ENCODE results near the gene ICAM1. TPM values are rescaled to one million over a fixed set of nuclear protein-coding genes. Genes with fewer than 3 reads are reported as not detected.

Gene ICAM1
- total RNA-seq, 1 donor from 2014 or later = 19.0 TPM

- DNase-seq (ENCODE audit: low spot score) = peak; percentile 99
- H3K36me3 Mint-ChIP-seq (ENCODE audit: low read depth) = peaks cover 4% of the 10 kb centered on the region
- peak within 1 kb of the TSS; percentile 99 for H3K27ac Mint-ChIP-seq (ENCODE audit: unreplicated experiment)
- H3K4me1 Mint-ChIP-seq (ENCODE audit: low read depth) = peaks cover 28% of the 10 kb centered on the region
- H3K9me3 Mint-ChIP-seq (ENCODE audit: low read depth) = no peaks in the 10 kb centered on the region
- H3K4me3 Mint-ChIP-seq (ENCODE audit: unreplicated experiment) = peak within 1 kb of the TSS; percentile 94
- TF ChIP-seq CTCF (IDR thresholded peaks at IDR 0.05) = peak; percentile 11
- no peaks in the 10 kb centered on the region for H3K27me3 Mint-ChIP-seq (ENCODE audit: low read depth)
Measured at GRCh38 chr19:10332965-10333757, 62.2 kb downstream of the ICAM1 start, which contains the start of gene RAVER1. Gene RAVER1, minus strand, starts transcription at chr19:10333529. Its CDS starts 22 bp downstream, at chr19:10333507.

- peak overlapping the region; percentile 95 for H3K27ac Mint-ChIP-seq (ENCODE audit: unreplicated experiment)
- no peaks in the 10 kb centered on the region for H3K27me3 Mint-ChIP-seq (ENCODE audit: low read depth)
- peak overlapping the region; percentile 94 for H3K4me3 Mint-ChIP-seq (ENCODE audit: unreplicated experiment)
- TF ChIP-seq CTCF (IDR thresholded peaks at IDR 0.05) = no peak
- no peak for DNase-seq (ENCODE audit: low spot score)
- peaks cover 28% of the 10 kb centered on the region for H3K4me1 Mint-ChIP-seq (ENCODE audit: low read depth)
- peaks cover 4% of the 10 kb centered on the region for H3K36me3 Mint-ChIP-seq (ENCODE audit: low read depth)
- H3K9me3 Mint-ChIP-seq (ENCODE audit: low read depth) = no peaks in the 10 kb centered on the region
Measured at GRCh38 chr19:10333758-10334587, 63.1 kb downstream of the ICAM1 start.

- peak; percentile 19 for TF ChIP-seq CTCF (IDR thresholded peaks at IDR 0.05)
Measured at GRCh38 chr19:10334588-10335351, 63.9 kb downstream of the ICAM1 start.

GRCh38 chr19:10335352-10335985 lies 64.5 kb downstream of the ICAM1 start:
- DNase-seq (ENCODE audit: low spot score) = no peak
- no peak for TF ChIP-seq CTCF (IDR thresholded peaks at IDR 0.05)
- H3K27ac Mint-ChIP-seq (ENCODE audit: unreplicated experiment) = no peak overlapping the region
- H3K27me3 Mint-ChIP-seq (ENCODE audit: low read depth) = no peaks in the 10 kb centered on the region
- H3K36me3 Mint-ChIP-seq (ENCODE audit: low read depth) = no peaks in the 10 kb centered on the region
- H3K4me1 Mint-ChIP-seq (ENCODE audit: low read depth) = peaks cover 28% of the 10 kb centered on the region
- no peaks in the 10 kb centered on the region for H3K9me3 Mint-ChIP-seq (ENCODE audit: low read depth)
- H3K4me3 Mint-ChIP-seq (ENCODE audit: unreplicated experiment) = no peak overlapping the region

More at GRCh38 chr19:10334588-10335351, 63.9 kb downstream of the ICAM1 start:
- Mint-ChIP-seq H3K27ac (ENCODE audit: unreplicated experiment) (peak overlapping the region; percentile 95), H3K9me3 (ENCODE audit: low read depth) (no peaks in the 10 kb centered on the region), H3K27me3 (ENCODE audit: low read depth) (no peaks in the 10 kb centered on the region), H3K36me3 (ENCODE audit: low read depth) (peaks cover 3% of the 10 kb centered on the region), H3K4me1 (ENCODE audit: low read depth) (peaks cover 28% of the 10 kb centered on the region), H3K4me3 (ENCODE audit: unreplicated experiment) (peak overlapping the region; percentile 94)
- no peak for DNase-seq (ENCODE audit: low spot score)

Small RNA genes lying within 50 kb of the gene (microRNA-seq; reads per million reads assigned to microRNA genes)
- gene MIR4322 (ENCODE audit: borderline number of aligned reads) = not detected

Other genes with a start within 250 kb of the ICAM1 start
- gene SHFL, start 184.8 kb upstream of the ICAM1 start, total RNA-seq = 15.8 to 21.8 TPM (median 19.9 TPM) in 3 replicates
- gene ANGPTL6, start 168.4 kb upstream of the ICAM1 start, total RNA-seq = 0.45 to 0.46 TPM in 2 of 3 replicates, not detected in the other
- gene PPAN, start 164.8 kb upstream of the ICAM1 start, total RNA-seq = 28.2 to 33.1 TPM (median 31.0 TPM) in 3 replicates
- 9.5 to 13.5 TPM (median 10.4 TPM) in 3 replicates for gene P2RY11, start 159.4 kb upstream of the ICAM1 start, total RNA-seq
- gene EIF3G, start 151.2 kb upstream of the ICAM1 start, total RNA-seq = 145 to 149 TPM (median 146 TPM) in 3 replicates
- gene DNMT1, start 76.2 kb upstream of the ICAM1 start, total RNA-seq = 46.1 to 90.2 TPM (median 47.8 TPM) in 3 replicates
- 4.7 to 13.4 TPM (median 12.0 TPM) in 3 replicates for gene S1PR2, start 39.8 kb upstream of the ICAM1 start, total RNA-seq
- 39.4 to 46.1 TPM (median 39.6 TPM) in 3 replicates for gene MRPL4, start 18.9 kb upstream of the ICAM1 start, total RNA-seq
- 0.31 TPM in 1 of 3 replicates, not detected in the others for gene ICAM4, start 15.8 kb downstream of the ICAM1 start, total RNA-seq
- gene ICAM5, start 18.8 kb downstream of the ICAM1 start, total RNA-seq = 2.2 to 9.3 TPM (median 8.9 TPM) in 3 replicates
- 3.4 to 6.2 TPM (median 4.3 TPM) in 3 replicates for gene ZGLP1, start 38.7 kb downstream of the ICAM1 start, total RNA-seq
- 21.0 to 22.3 TPM (median 21.2 TPM) in 3 replicates for gene FDX2, start 44.9 kb downstream of the ICAM1 start, total RNA-seq
- gene RAVER1, start 62.4 kb downstream of the ICAM1 start, total RNA-seq = 32.3 to 38.2 TPM (median 33.0 TPM) in 3 replicates
- 14.0 to 17.0 TPM (median 15.3 TPM) in 3 replicates for gene ICAM3, start 68.5 kb downstream of the ICAM1 start, total RNA-seq
- gene TYK2, start 109.5 kb downstream of the ICAM1 start, total RNA-seq = 94.4 to 132 TPM (median 104 TPM) in 3 replicates
- gene CDC37, start 132.4 kb downstream of the ICAM1 start, total RNA-seq = 137 to 159 TPM (median 141 TPM) in 3 replicates
- 16.8 to 18.9 TPM (median 18.8 TPM) in 3 replicates for gene PDE4A, start 149.4 kb downstream of the ICAM1 start, total RNA-seq
- gene KEAP1, start 232.2 kb downstream of the ICAM1 start, total RNA-seq = 69.3 to 79.9 TPM (median 70.9 TPM) in 3 replicates
- 3.7 to 6.7 TPM (median 6.4 TPM) in 3 replicates for gene S1PR5, start 246.3 kb downstream of the ICAM1 start, total RNA-seq

Data from chondrocyte (in vitro differentiated cells).